CD14-positive monocyte (primary cell): Measurements from ENCODE around the gene OR2T11. TPM values are rescaled to one million over a fixed set of nuclear protein-coding genes. Genes with fewer than 3 reads are reported as not detected.

ENCODE experiments used
- DNase-seq, 3 donors: peaks; one replicate each; pipeline ENCODE4 v3.0.0-alpha.2; 2011 to 2022
- H2AFZ ChIP-seq: 2 replicates; pipeline ENCODE4 v1.6.0; 2012; ENCODE audit warnings: mild to moderate bottlenecking, low read depth, low read length, inconsistent platforms; ENCODE audit not compliant: insufficient read depth, poor library complexity, severe bottlenecking
- H3K27ac ChIP-seq, 2 donors: 1 replicate in 1 of 2; 2 replicates in 1 of 2; pipeline ENCODE4 v1.5.1; 2012 to 2013; ENCODE audit warnings: low read length in 2 of 2, control low read depth in 1 of 2, inconsistent platforms in 1 of 2, low read depth in 1 of 2, mild to moderate bottlenecking in 1 of 2
- H3K27me3 ChIP-seq, 2 donors: one replicate each; pipeline versions ENCODE4 v1.6.0 to v1.6.1; 2011 to 2013; ENCODE audit warnings: low read length in 2 of 2; ENCODE audit not compliant: control insufficient read depth in 2 of 2, insufficient read depth in 2 of 2
- H3K36me3 ChIP-seq, 2 donors: replicated peaks in 1 of 2; 1 replicate in 1 of 2; 2 replicates in 1 of 2; pipeline versions ENCODE4 v1.5.1 to v1.6.1; 2012 to 2013; ENCODE audit warnings: low read length in 2 of 2, control low read depth in 1 of 2, inconsistent platforms in 1 of 2, mild to moderate bottlenecking in 1 of 2; ENCODE audit not compliant: insufficient read depth in 2 of 2, control insufficient read depth in 1 of 2
- H3K4me1 ChIP-seq, 2 donors: 1 replicate in 1 of 2; 2 replicates in 1 of 2; pipeline versions ENCODE4 v1.5.1 to v1.6.1; 2012 to 2013; ENCODE audit warnings: low read length in 2 of 2, control low read depth in 1 of 2, inconsistent platforms in 1 of 2, mild to moderate bottlenecking in 1 of 2, moderate library complexity in 1 of 2; ENCODE audit not compliant: insufficient read depth in 2 of 2, control insufficient read depth in 1 of 2
- H3K4me2 ChIP-seq: replicated peaks from 2 replicates; pipeline ENCODE3; 2012; ENCODE audit warnings: low read length, moderate library complexity, mild to moderate bottlenecking; ENCODE audit not compliant: poor library complexity, severe bottlenecking; ENCODE audit errors: extremely low read depth
- H3K4me3 ChIP-seq, 3 experiments: fragments of 200-600 bp in 1 of 3; sonication (generic) in 1 of 3; replicated peaks in 1 of 3; 1 replicate in 2 of 3; 2 replicates in 1 of 3; pipeline ENCODE4 v1.5.1; 2011 to 2013; ENCODE audit warnings: low read length in 3 of 3, mild to moderate bottlenecking in 3 of 3, control low read depth in 2 of 3, low read depth in 2 of 3, inconsistent platforms in 1 of 3, moderate library complexity in 1 of 3
- H3K79me2 ChIP-seq: 2 replicates; pipeline ENCODE4 v1.6.0; 2012; ENCODE audit warnings: mild to moderate bottlenecking, control low read depth, inconsistent platforms, low read length, moderate library complexity; ENCODE audit not compliant: insufficient read depth
- H3K9ac ChIP-seq: 2 replicates; pipeline ENCODE4 v1.6.0; 2017; ENCODE audit warnings: low read length, mild to moderate bottlenecking; ENCODE audit not compliant: insufficient read depth, poor library complexity, severe bottlenecking
- H3K9me3 ChIP-seq, 2 donors: replicated peaks in 1 of 2; 1 replicate in 1 of 2; 2 replicates in 1 of 2; pipeline versions ENCODE4 v1.5.1 to v1.6.1; 2012 to 2013; ENCODE audit warnings: low read length in 2 of 2, control low read depth in 1 of 2; ENCODE audit not compliant: control insufficient read depth in 1 of 2, insufficient read depth in 1 of 2
- H4K20me1 ChIP-seq: 2 replicates; pipeline ENCODE4 v1.6.0; 2012; ENCODE audit warnings: mild to moderate bottlenecking, low read length, control low read depth, moderate library complexity; ENCODE audit not compliant: insufficient read depth
- H3K27ac Mint-ChIP-seq, 7 donors: one replicate each; pipeline ENCODE4 v1.8.0; 2020; ENCODE audit warnings: mild to moderate bottlenecking in 7 of 7, mixed read lengths in 7 of 7, moderate library complexity in 6 of 7, inconsistent platforms in 2 of 7
- H3K27me3 Mint-ChIP-seq, 3 donors: one replicate each; pipeline ENCODE4 v1.8.0; 2021 to 2022; ENCODE audit warnings: low read depth in 3 of 3, mild to moderate bottlenecking in 3 of 3, mixed read lengths in 3 of 3, moderate library complexity in 3 of 3, inconsistent platforms in 1 of 3
- H3K36me3 Mint-ChIP-seq, 2 donors: one replicate each; pipeline ENCODE4 v1.8.0; 2020; ENCODE audit warnings: mixed read lengths in 2 of 2, inconsistent platforms in 1 of 2, mild to moderate bottlenecking in 1 of 2
- H3K4me1 Mint-ChIP-seq: one replicate; pipeline ENCODE4 v1.8.0; 2020; ENCODE audit warnings: mild to moderate bottlenecking, mixed read lengths
- H3K4me3 Mint-ChIP-seq, 2 donors: one replicate each; pipeline ENCODE4 v1.8.0; 2020; ENCODE audit warnings: mild to moderate bottlenecking in 2 of 2, mixed read lengths in 2 of 2, moderate library complexity in 1 of 2
- H3K9me3 Mint-ChIP-seq, 7 donors: one replicate each; pipeline ENCODE4 v1.8.0; 2020 to 2022; ENCODE audit warnings: mixed read lengths in 7 of 7, mild to moderate bottlenecking in 6 of 7, moderate library complexity in 6 of 7, inconsistent platforms in 2 of 7
- CTCF ChIP-seq: fragments of 200-600 bp; IDR thresholded peaks from one replicate; pipeline ENCODE4 v1.8.0; 2022; ENCODE audit warnings: antibody characterized with exemption, mild to moderate bottlenecking
- WGBS: methylation state at CpG from one replicate; pipeline ENCODE4 v1.1.5; 2013; ENCODE audit warnings: missing lambda C conversion rate; ENCODE audit not compliant: insufficient coverage; 5-methylcytosine and 5-hydroxymethylcytosine counted together
- intact Hi-C, 2 donors: fragments of 100-400 bp; cut with micrococcal nuclease; formaldehyde crosslinking; loops; one replicate each; pipeline versions ENCODE4 v1.15.0 to v1.15.1; 2023
- polyA plus RNA-seq, 3 donors: library from polyadenylated mRNA; depleted of rRNA in 1 of 3; unstranded in 2 of 3; stranded (reverse) in 1 of 3; fragments of 300-500 nt in 2 of 3; fragments of >200 nt in 1 of 3; fragmentation: Illumina TruSeq in 2 of 3; gene quantifications; 1 replicate in 2 of 3; 2 replicates in 1 of 3; pipeline ENCODE4 v1.2.3, GENCODE V29; 2012 to 2021

Gene OR2T11
- polyA plus RNA-seq, 3 donors = not detected

- Histone ChIP-seq H3K9me3 (no peaks in the 10 kb centered on the region), H3K36me3 (no peaks in the 10 kb centered on the region), H3K27me3 (no peaks in the 10 kb centered on the region), H3K4me3 (no peak overlapping the region), H3K9ac (no peak overlapping the region), H4K20me1 (no peaks in the 10 kb centered on the region), H2AFZ (no peak overlapping the region), H3K4me1 (no peaks in the 10 kb centered on the region), H3K79me2 (no peaks in the 10 kb centered on the region), H3K27ac (no peak overlapping the region), H3K4me2 (no peak overlapping the region)
- Mint-ChIP-seq H3K4me1 (peaks cover 3% of the 10 kb centered on the region), H3K27ac (no peak overlapping the region), H3K9me3 (peaks cover 0 to 8% (median 0%) of the 10 kb centered on the region in 7 donors), H3K36me3 (no peaks in the 10 kb centered on the region), H3K27me3 (peaks cover 0 to 1% (median 0%) of the 10 kb centered on the region in 3 donors), H3K4me3 (no peak overlapping the region)
- WGBS = 94% methylated on average over 5 of the region's 8 CpGs
- intact Hi-C loops = no loop called here
- TF ChIP-seq CTCF = no peak
- no peak for DNase-seq
Measured at GRCh38 chr1:248599396-248599795, 35.5 kb downstream of the OR2T11 start.

GRCh38 chr1:248597589-248597988 lies 37.3 kb downstream of the OR2T11 start, which contains the start of gene OR2T10:
Gene OR2T10, minus strand, starts transcription at chr1:248597700. Its CDS starts 3,932 bp downstream, at chr1:248593768.
- Histone ChIP-seq H3K9ac (no peak within 1 kb of the TSS), H3K4me1 (no peaks in the 10 kb centered on the region), H3K27ac (no peak within 1 kb of the TSS), H3K79me2 (no peaks in the 10 kb centered on the region), H4K20me1 (no peaks in the 10 kb centered on the region), H3K36me3 (no peaks in the 10 kb centered on the region), H2AFZ (no peak within 1 kb of the TSS), H3K9me3 (no peaks in the 10 kb centered on the region), H3K4me2 (no peak within 1 kb of the TSS), H3K4me3 (no peak within 1 kb of the TSS), H3K27me3 (no peaks in the 10 kb centered on the region)
- Mint-ChIP-seq H3K9me3 (peaks cover 0 to 6% (median 0%) of the 10 kb centered on the region in 7 donors), H3K27ac (no peak within 1 kb of the TSS), H3K27me3 (peaks cover 0 to 1% (median 0%) of the 10 kb centered on the region in 3 donors), H3K4me1 (peaks cover 3% of the 10 kb centered on the region), H3K36me3 (no peaks in the 10 kb centered on the region), H3K4me3 (no peak within 1 kb of the TSS)
- no peak for DNase-seq
- intact Hi-C loops = no loop called here
- no peak for TF ChIP-seq CTCF
- WGBS = 95% methylated on average over 5 of the region's 6 CpGs
